IMR-90 (cell line): ENCODE results near the gene WASHC4.

ENCODE experiments used
- CTCF ChIP-seq: conservative IDR thresholded peaks from 2 replicates; pipeline ENCODE4 v1.5.1; 2012; ENCODE audit warnings: mild to moderate bottlenecking, low read depth, low read length, improper control_type of control experiment
- MAZ ChIP-seq: IDR thresholded peaks from 2 replicates; pipeline ENCODE4 v1.6.1; 2012; ENCODE audit warnings: low read depth, mild to moderate bottlenecking, low read length, improper control_type of control experiment, moderate library complexity, borderline replicate concordance
- MXI1 ChIP-seq: IDR thresholded peaks from 2 replicates; pipeline ENCODE4 v1.6.1; 2012; ENCODE audit warnings: low read depth, mild to moderate bottlenecking, low read length, moderate library complexity, borderline replicate concordance
- POLR2A ChIP-seq: IDR thresholded peaks from 2 replicates; pipeline ENCODE4 v1.6.1; 2012; ENCODE audit warnings: mild to moderate bottlenecking, low read depth, low read length
- RAD21 ChIP-seq: IDR thresholded peaks from 2 replicates; pipeline ENCODE4 v1.6.1; 2012; ENCODE audit warnings: low read length, improper control_type of control experiment

- TF ChIP-seq CTCF, result no peak
- no peak for TF ChIP-seq RAD21
- TF ChIP-seq MAZ, result no peak
- TF ChIP-seq MXI1, result no peak
- no peak for TF ChIP-seq POLR2A
Observed at GRCh38 chr12:105204127-105204526, 96.6 kb downstream of the WASHC4 start.
